ENCODE data around the gene DBF4B. TPM values are rescaled to one million over a fixed set of nuclear protein-coding genes. Genes with fewer than 3 reads are reported as not detected.

The DBF4B gene
- total RNA-seq, 1 experiment from 2014 or later = 32.9 TPM

DNA sequence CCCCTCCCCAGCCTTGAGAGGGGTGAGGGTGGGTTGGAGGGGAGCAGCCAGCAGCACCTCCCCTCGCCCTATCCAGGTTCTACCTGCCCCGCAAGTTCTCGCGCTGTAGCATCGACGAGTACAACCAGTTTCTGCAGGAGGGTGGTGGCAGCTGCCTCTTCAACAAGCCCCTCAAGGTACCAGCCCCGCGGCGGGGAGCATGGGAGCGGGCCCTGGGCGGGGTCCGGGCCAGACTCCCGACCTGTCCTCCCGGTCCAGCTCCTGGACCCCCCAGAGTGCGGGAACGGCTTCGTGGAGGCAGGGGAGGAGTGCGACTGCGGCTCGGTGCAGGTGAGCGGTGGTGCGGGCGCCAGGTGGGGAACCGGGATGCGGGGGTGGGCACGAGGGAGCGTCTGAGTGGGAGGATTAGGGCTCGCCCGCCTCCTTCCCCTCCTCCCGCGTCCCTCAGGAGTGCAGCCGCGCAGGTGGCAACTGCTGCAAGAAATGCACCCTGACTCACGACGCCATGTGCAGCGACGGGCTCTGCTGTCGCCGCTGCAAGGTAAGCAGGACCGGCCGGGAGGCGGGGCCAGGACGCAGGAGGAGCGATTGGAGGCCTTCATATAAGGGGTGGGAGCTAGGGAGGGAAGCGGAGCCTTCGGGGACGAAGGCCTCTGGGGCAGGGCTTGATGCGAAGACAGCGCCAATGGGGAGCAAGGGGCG, 66.8 kb downstream of the DBF4B start (continued):
- TF ChIP-seq, protein P1, sequence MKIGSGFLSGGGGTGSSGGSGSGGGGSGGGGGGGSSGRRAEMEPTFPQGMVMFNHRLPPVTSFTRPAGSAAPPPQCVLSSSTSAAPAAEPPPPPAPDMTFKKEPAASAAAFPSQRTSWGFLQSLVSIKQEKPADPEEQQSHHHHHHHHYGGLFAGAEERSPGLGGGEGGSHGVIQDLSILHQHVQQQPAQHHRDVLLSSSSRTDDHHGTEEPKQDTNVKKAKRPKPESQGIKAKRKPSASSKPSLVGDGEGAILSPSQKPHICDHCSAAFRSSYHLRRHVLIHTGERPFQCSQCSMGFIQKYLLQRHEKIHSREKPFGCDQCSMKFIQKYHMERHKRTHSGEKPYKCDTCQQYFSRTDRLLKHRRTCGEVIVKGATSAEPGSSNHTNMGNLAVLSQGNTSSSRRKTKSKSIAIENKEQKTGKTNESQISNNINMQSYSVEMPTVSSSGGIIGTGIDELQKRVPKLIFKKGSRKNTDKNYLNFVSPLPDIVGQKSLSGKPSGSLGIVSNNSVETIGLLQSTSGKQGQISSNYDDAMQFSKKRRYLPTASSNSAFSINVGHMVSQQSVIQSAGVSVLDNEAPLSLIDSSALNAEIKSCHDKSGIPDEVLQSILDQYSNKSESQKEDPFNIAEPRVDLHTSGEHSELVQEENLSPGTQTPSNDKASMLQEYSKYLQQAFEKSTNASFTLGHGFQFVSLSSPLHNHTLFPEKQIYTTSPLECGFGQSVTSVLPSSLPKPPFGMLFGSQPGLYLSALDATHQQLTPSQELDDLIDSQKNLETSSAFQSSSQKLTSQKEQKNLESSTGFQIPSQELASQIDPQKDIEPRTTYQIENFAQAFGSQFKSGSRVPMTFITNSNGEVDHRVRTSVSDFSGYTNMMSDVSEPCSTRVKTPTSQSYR (CRISPR knock-in tag; IDR thresholded peaks at IDR 0.05) = no peak
- TF ChIP-seq ZNF423 (CRISPR knock-in tag; IDR thresholded peaks at IDR 0.05) = no peak

DNA sequence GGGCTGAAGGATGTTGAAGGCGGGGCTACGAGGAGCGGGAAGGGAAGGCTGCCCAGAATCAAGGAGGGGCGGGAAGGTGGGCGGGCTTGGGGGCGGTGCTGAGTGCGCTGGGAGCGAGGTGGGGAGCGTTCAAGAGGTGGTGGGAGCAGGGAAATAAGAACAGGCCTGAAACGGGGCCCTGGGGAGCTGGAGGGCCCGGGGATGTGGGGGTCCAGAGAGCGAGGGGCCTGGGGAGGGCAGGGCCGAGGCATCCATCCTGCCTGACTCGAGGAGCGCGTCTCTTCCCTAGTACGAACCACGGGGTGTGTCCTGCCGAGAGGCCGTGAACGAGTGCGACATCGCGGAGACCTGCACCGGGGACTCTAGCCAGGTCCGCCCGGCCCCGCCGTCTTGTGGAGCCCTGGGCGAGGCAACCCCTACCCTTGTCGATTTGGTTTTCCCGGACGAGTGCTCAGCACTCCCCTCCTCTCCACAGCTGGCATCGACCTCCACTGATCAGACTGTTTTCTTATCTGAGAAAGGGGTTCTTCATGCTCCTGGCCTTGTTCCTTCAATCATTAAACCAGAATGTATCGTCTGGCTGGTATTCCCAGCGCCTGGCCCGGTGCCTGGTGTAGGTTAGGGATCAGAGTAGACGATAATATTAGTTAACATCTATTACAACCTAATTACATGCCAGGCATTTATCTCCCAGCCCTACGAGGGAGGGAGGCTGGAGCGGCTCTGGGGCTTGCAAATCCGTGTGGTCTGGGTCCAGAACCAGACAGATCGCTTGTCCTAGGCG, 67.6 kb downstream of the DBF4B start:
- CTCF ChIA-PET = interaction anchor here (0.6 to 6.2 kb wide), 40 partner anchors 8 to 385 kb away, joined by 3 to 103 read pairs (median 4); partner anchors contain the start of genes ACBD4, DBF4B, EFTUD2 and HEXIM1
- POLR2A ChIA-PET = interaction anchor here (0.6 to 1.1 kb wide), 8 partner anchors 35 to 245 kb away, joined by 3 to 9 read pairs (median 4); no protein-coding TSS in a partner anchor
- no peaks in the 10 kb centered on the region for H3K9me3 Mint-ChIP-seq
- H3K4me3 Mint-ChIP-seq = peak overlapping the region; percentile 76
- DNase-seq (ENCODE audit: low spot score) (no peak), ATAC-seq (peak; percentile 27)
- H3K27me3 Mint-ChIP-seq (ENCODE audit: low read depth) = peaks cover 22% of the 10 kb centered on the region
- H3K4me1 Mint-ChIP-seq = peaks cover 23% of the 10 kb centered on the region
- TF ChIP-seq SP1 (CRISPR knock-in tag; conservative IDR thresholded peaks at IDR 0.05) = peak; percentile 59; the same call in 1 of the 2 replicates
- TF ChIP-seq FOXP1 (CRISPR knock-in tag; IDR thresholded peaks at IDR 0.05; ENCODE audit: borderline replicate concordance) = no peak
- no peak for TF ChIP-seq ESRRA (CRISPR knock-in tag; IDR thresholded peaks at IDR 0.05; ENCODE audit: borderline replicate concordance)
- TF ChIP-seq, protein P2, sequence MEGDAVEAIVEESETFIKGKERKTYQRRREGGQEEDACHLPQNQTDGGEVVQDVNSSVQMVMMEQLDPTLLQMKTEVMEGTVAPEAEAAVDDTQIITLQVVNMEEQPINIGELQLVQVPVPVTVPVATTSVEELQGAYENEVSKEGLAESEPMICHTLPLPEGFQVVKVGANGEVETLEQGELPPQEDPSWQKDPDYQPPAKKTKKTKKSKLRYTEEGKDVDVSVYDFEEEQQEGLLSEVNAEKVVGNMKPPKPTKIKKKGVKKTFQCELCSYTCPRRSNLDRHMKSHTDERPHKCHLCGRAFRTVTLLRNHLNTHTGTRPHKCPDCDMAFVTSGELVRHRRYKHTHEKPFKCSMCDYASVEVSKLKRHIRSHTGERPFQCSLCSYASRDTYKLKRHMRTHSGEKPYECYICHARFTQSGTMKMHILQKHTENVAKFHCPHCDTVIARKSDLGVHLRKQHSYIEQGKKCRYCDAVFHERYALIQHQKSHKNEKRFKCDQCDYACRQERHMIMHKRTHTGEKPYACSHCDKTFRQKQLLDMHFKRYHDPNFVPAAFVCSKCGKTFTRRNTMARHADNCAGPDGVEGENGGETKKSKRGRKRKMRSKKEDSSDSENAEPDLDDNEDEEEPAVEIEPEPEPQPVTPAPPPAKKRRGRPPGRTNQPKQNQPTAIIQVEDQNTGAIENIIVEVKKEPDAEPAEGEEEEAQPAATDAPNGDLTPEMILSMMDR (IDR thresholded peaks at IDR 0.05) = no peak
- no peak for TF ChIP-seq GRHL2 (CRISPR knock-in tag; IDR thresholded peaks at IDR 0.05; ENCODE audit: insufficient replicate concordance, severe bottlenecking)
- no peaks in the 10 kb centered on the region for H3K36me3 Mint-ChIP-seq
- H3K27ac Mint-ChIP-seq = no peak overlapping the region

DNA sequence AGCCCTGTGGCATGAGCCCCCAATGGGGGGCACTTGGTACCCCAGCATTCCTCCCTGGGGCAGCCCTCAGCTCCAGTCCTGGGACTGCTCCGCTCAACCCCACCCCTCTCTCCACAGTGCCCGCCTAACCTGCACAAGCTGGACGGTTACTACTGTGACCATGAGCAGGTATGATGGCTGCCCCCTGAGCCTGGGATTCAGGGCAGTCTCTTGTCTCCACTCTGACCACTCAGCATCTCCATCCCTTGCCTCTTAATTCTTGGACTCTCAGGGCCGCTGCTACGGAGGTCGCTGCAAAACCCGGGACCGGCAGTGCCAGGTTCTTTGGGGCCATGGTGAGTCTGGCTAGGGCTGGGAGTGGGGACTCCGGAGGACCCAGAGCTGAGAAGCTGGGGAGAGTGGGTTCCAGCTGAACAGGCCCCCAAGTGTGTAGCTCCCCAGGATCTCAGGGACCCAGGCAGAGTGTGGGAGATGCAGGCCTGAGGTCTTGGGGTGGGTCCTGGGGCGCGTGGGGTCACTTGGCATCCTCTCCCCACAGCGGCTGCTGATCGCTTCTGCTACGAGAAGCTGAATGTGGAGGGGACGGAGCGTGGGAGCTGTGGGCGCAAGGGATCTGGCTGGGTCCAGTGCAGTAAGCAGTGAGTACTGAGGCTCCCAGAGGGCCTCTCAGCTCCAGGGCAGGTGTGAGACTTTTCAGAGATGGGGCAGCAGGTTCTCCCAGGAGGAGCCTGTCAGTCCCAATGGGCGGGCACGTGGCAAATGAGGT, 68.3 kb downstream of the DBF4B start:
- H3K4me3 Mint-ChIP-seq = peak overlapping the region; percentile 76
- CTCF ChIA-PET = interaction anchor here (0.9 to 6.2 kb wide), 11 partner anchors 14 to 244 kb away, joined by 3 to 103 read pairs (median 9); partner anchors contain the start of genes GJC1 and HIGD1B
- POLR2A ChIA-PET = no interaction called here
- ATAC-seq (no peak), DNase-seq (ENCODE audit: low spot score) (no peak)
- no peaks in the 10 kb centered on the region for H3K9me3 Mint-ChIP-seq
- peaks cover 28% of the 10 kb centered on the region for H3K4me1 Mint-ChIP-seq
- peaks cover 22% of the 10 kb centered on the region for H3K27me3 Mint-ChIP-seq (ENCODE audit: low read depth)
- no peaks in the 10 kb centered on the region for H3K36me3 Mint-ChIP-seq
- H3K27ac Mint-ChIP-seq = no peak overlapping the region
- no peak for TF ChIP-seq ZNF423 (CRISPR knock-in tag; IDR thresholded peaks at IDR 0.05)
- TF ChIP-seq, protein P3, sequence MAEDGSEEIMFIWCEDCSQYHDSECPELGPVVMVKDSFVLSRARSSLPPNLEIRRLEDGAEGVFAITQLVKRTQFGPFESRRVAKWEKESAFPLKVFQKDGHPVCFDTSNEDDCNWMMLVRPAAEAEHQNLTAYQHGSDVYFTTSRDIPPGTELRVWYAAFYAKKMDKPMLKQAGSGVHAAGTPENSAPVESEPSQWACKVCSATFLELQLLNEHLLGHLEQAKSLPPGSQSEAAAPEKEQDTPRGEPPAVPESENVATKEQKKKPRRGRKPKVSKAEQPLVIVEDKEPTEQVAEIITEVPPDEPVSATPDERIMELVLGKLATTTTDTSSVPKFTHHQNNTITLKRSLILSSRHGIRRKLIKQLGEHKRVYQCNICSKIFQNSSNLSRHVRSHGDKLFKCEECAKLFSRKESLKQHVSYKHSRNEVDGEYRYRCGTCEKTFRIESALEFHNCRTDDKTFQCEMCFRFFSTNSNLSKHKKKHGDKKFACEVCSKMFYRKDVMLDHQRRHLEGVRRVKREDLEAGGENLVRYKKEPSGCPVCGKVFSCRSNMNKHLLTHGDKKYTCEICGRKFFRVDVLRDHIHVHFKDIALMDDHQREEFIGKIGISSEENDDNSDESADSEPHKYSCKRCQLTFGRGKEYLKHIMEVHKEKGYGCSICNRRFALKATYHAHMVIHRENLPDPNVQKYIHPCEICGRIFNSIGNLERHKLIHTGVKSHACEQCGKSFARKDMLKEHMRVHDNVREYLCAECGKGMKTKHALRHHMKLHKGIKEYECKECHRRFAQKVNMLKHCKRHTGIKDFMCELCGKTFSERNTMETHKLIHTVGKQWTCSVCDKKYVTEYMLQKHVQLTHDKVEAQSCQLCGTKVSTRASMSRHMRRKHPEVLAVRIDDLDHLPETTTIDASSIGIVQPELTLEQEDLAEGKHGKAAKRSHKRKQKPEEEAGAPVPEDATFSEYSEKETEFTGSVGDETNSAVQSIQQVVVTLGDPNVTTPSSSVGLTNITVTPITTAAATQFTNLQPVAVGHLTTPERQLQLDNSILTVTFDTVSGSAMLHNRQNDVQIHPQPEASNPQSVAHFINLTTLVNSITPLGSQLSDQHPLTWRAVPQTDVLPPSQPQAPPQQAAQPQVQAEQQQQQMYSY (CRISPR knock-in tag; IDR thresholded peaks at IDR 0.05) = peak; percentile 45; the same call in 1 of the 2 replicates
